Measurements from ENCODE around the gene PKNOX2. TPM values are rescaled to one million over a fixed set of nuclear protein-coding genes. Genes with fewer than 3 reads are reported as not detected.

The PKNOX2 gene
- total and polyA plus RNA-seq, 10 of the 15 experiments (the other 5 are each of a cell fraction or from before 2014, with no cell fraction given) = not detected

DNA sequence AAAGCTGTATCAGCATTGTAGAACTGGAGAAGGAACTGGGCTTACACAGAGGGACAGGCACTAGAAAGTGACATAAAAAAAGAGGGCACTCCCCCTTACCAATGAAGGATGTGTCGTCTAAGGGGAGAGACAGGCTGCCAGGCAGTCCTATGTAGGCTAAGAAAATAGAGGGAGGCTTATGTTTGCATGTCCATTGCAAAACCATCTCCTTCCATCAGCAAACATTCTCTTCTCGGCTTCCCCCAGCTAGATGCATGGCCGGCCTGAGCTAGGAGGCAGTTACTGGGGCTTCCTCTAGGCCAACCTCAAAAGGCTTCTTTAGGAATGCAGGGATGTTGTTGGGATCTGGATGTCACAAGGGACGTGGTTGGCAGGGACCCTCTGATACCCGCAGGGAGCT lies 139.1 kb downstream of the PKNOX2 start:
- ChIA-PET RAD21 (ENCODE audit: unreplicated experiment) (no interaction called here), CTCF (no interaction called here), SMC1A (ENCODE audit: uncharacterized antibody, unreplicated experiment) (no interaction called here), POLR2A (no interaction called here)
- Histone ChIP-seq H4K20me1 (ENCODE audit: control insufficient read depth, insufficient read depth) (no peaks in the 10 kb centered on the region), H3K27ac (ENCODE audit: control insufficient read depth, insufficient read depth) (no peak overlapping the region), H3K9ac (ENCODE audit: control insufficient read depth, insufficient read depth, low read length) (no peak overlapping the region), H3K27me3 (replicated peaks in 1 of 2; ENCODE audit: control insufficient read depth in 2 of 2, insufficient read depth in 2 of 2, low read length in 1 of 2) (no peaks in the 10 kb centered on the region; a peak in 2 of 4 replicates), H3K79me2 (ENCODE audit: control insufficient read depth, insufficient read depth, low read length) (no peaks in the 10 kb centered on the region), H2AFZ (ENCODE audit: control insufficient read depth, low read depth, low read length) (no peak overlapping the region), H3K4me1 (ENCODE audit: control insufficient read depth, insufficient read depth, low read length) (no peaks in the 10 kb centered on the region; the same call in 1 of the 2 replicates), H3K4me2 (ENCODE audit: control insufficient read depth, insufficient read depth) (no peak overlapping the region), H3K9me3 (replicated peaks; ENCODE audit: control insufficient read depth, insufficient read depth, low read length) (no peaks in the 10 kb centered on the region), H3K36me3 (ENCODE audit: control insufficient read depth in 2 of 2, insufficient read depth in 2 of 2, low read length in 1 of 2) (no peaks in the 10 kb centered on the region), H3K4me3 (no peak overlapping the region)
- intact Hi-C loops (cut with micrococcal nuclease; ENCODE audit: unreplicated experiment) (no loop called here), in situ Hi-C loops (cut with MboI) (no loop called here)
- TF ChIP-seq ATF3 (IDR thresholded peaks at IDR 0.05; ENCODE audit: borderline replicate concordance, extremely low read depth, low read depth, low read length) = no peak
- TF ChIP-seq STAT1 (conservative IDR thresholded peaks at IDR 0.05) = no peak
- WGBS (ENCODE audit: insufficient coverage, insufficient replicate concordance, low lambda C conversion rate, missing lambda C conversion rate) = 11% methylated on average over 5 of the region's 5 CpGs
- ATAC-seq = no peak
- BruUV-seq (replicated peaks) = no TSS peak
- FAIRE-seq = no peak
- no peak for DNase-seq (ENCODE audit: low read depth, low spot score)

DNA sequence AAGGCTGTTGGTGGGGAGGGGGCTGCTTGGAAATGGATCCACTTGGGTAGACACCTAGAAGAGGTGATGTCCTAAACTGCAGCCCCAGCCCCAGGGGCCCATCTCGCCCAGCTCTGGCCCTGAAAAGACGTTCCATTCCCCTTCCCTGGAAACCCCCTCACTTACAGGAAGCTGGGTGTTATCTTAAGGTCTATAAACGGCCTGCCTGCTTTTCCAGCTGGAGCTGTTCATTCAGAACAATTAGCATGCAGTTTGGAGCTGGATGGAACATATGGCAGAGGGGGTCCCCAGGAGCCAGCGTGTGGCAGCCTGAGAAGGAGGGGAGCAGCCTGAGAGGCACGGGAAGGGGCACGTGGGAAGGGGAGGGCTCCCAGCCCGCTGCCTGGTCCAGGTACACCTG lies 139.6 kb downstream of the PKNOX2 start:
- no peak for ATAC-seq
- no TSS peak for BruUV-seq (replicated peaks)
- WGBS (ENCODE audit: insufficient coverage, insufficient replicate concordance, low lambda C conversion rate, missing lambda C conversion rate) = 6% methylated on average over 7 of the region's 7 CpGs
- ChIA-PET POLR2A (no interaction called here), CTCF (no interaction called here), RAD21 (ENCODE audit: unreplicated experiment) (no interaction called here), SMC1A (ENCODE audit: uncharacterized antibody, unreplicated experiment) (no interaction called here)
- H4K20me1 ChIP-seq (ENCODE audit: control insufficient read depth, insufficient read depth) = no peaks in the 10 kb centered on the region
- H3K27ac ChIP-seq (ENCODE audit: control insufficient read depth, insufficient read depth) = no peak overlapping the region
- in situ Hi-C loops (cut with MboI) (no loop called here), intact Hi-C loops (cut with micrococcal nuclease; ENCODE audit: unreplicated experiment) (no loop called here)
- no peak for FAIRE-seq
- H2AFZ ChIP-seq (ENCODE audit: control insufficient read depth, low read depth, low read length) = no peak overlapping the region
- no peak overlapping the region for H3K9ac ChIP-seq (ENCODE audit: control insufficient read depth, insufficient read depth, low read length)
- no peak overlapping the region for H3K4me2 ChIP-seq (ENCODE audit: control insufficient read depth, insufficient read depth)
- H3K79me2 ChIP-seq (ENCODE audit: control insufficient read depth, insufficient read depth, low read length) = no peaks in the 10 kb centered on the region
- no peak overlapping the region for H3K4me3 ChIP-seq
- no peaks in the 10 kb centered on the region; the same call in 1 of the 2 replicates for H3K4me1 ChIP-seq (ENCODE audit: control insufficient read depth, insufficient read depth, low read length)
- H3K27me3 ChIP-seq (replicated peaks in 1 of 2; ENCODE audit: control insufficient read depth in 2 of 2, insufficient read depth in 2 of 2, low read length in 1 of 2) = no peaks in the 10 kb centered on the region; a peak in 2 of 4 replicates
- no peak for DNase-seq (ENCODE audit: low read depth, low spot score)
- no peaks in the 10 kb centered on the region for H3K36me3 ChIP-seq (ENCODE audit: control insufficient read depth in 2 of 2, insufficient read depth in 2 of 2, low read length in 1 of 2)
- no peaks in the 10 kb centered on the region for H3K9me3 ChIP-seq (replicated peaks; ENCODE audit: control insufficient read depth, insufficient read depth, low read length)
- no peak for TF ChIP-seq PAX5 (IDR thresholded peaks at IDR 0.05; ENCODE audit: borderline replicate concordance, low read depth, low read length)
- no peak for TF ChIP-seq SREBF2 (IDR thresholded peaks at IDR 0.05; ENCODE audit: low read length)
- TF ChIP-seq NFIC (IDR thresholded peaks at IDR 0.05; ENCODE audit: low read depth, low read length) = no peak
- TF ChIP-seq NFXL1 (IDR thresholded peaks at IDR 0.05; ENCODE audit: borderline replicate concordance) = no peak
- TF ChIP-seq JUNB (IDR thresholded peaks at IDR 0.05) = no peak
- no peak for TF ChIP-seq DPF2 (IDR thresholded peaks at IDR 0.05)
- no peak for TF ChIP-seq RELB (IDR thresholded peaks at IDR 0.05; ENCODE audit: low read depth)
- no peak for TF ChIP-seq EP300 (IDR thresholded peaks at IDR 0.05; ENCODE audit: borderline replicate concordance in 1 of 2, control insufficient read depth in 1 of 2, low read depth in 2 of 2, low read length in 2 of 2)
- TF ChIP-seq CREB1 (IDR thresholded peaks at IDR 0.05; ENCODE audit: low read depth) = no peak
- TF ChIP-seq ZNF592 (IDR thresholded peaks at IDR 0.05) = no peak
- no peak for TF ChIP-seq NBN (IDR thresholded peaks at IDR 0.05)

Measured in GM12878 (cell line).